CD4-positive, alpha-beta T cell treated with Interleukin-21 for 1 hour (primary cell): Measurements from ENCODE around the gene GNG7.
"Not testable (repeated sequence)": the region's sequence is repeated elsewhere in the genome, so short reads cannot be mapped to it uniquely, and the experiment has no call there.

Experiments
- DNase-seq: peaks from one replicate; pipeline ENCODE4 v3.0.0-alpha.2; 2020

The GNG7 gene

GRCh38 chr19:2495130-2495641 lies 207.3 kb downstream of the GNG7 start:
- peak; percentile 60 for DNase-seq

GRCh38 chr19:2494447-2495129 lies 207.9 kb downstream of the GNG7 start:
- peak; percentile 73 for DNase-seq

- no peak for DNase-seq
Observed at GRCh38 chr19:2494084-2494446, 208.4 kb downstream of the GNG7 start.

GRCh38 chr19:2493448-2493847 lies 209.0 kb downstream of the GNG7 start:
- not testable (repeated sequence) for DNase-seq

- DNase-seq = no peak
Observed at GRCh38 chr19:2492870-2493269, 209.6 kb downstream of the GNG7 start.

- DNase-seq = no peak
Observed at GRCh38 chr19:2491130-2491801, 211.2 kb downstream of the GNG7 start.

- DNase-seq = no peak
Observed at GRCh38 chr19:2490659-2491058, 211.8 kb downstream of the GNG7 start.

GRCh38 chr19:2488942-2489731 lies 213.4 kb downstream of the GNG7 start:
- DNase-seq = no peak

- DNase-seq = no peak
Observed at GRCh38 chr19:2488405-2488941, 214.0 kb downstream of the GNG7 start.

GRCh38 chr19:2487842-2488241 lies 214.7 kb downstream of the GNG7 start:
- DNase-seq = no peak

- no peak for DNase-seq
Observed at GRCh38 chr19:2487090-2487489, 215.4 kb downstream of the GNG7 start.

- no peak for DNase-seq
Observed at GRCh38 chr19:2485428-2485827, 217.1 kb downstream of the GNG7 start.

GRCh38 chr19:2484178-2484937 lies 218.1 kb downstream of the GNG7 start:
- no peak for DNase-seq

GRCh38 chr19:2483484-2484151 lies 218.9 kb downstream of the GNG7 start:
- DNase-seq = no peak

- DNase-seq = no peak
Observed at GRCh38 chr19:2483084-2483483, 219.4 kb downstream of the GNG7 start.

GRCh38 chr19:2482354-2483038 lies 220.0 kb downstream of the GNG7 start:
- DNase-seq = no peak

GRCh38 chr19:2481466-2481865 lies 221.0 kb downstream of the GNG7 start:
- no peak for DNase-seq

GRCh38 chr19:2479556-2480194 lies 222.8 kb downstream of the GNG7 start:
- DNase-seq = no peak

- peak; percentile 78 for DNase-seq
Observed at GRCh38 chr19:2478756-2479555, 223.5 kb downstream of the GNG7 start.

GRCh38 chr19:2478278-2478755 lies 224.2 kb downstream of the GNG7 start:
- DNase-seq = peak; percentile 61
